Measurements from ENCODE around the gene KIF26B.

Gene KIF26B

DNA sequence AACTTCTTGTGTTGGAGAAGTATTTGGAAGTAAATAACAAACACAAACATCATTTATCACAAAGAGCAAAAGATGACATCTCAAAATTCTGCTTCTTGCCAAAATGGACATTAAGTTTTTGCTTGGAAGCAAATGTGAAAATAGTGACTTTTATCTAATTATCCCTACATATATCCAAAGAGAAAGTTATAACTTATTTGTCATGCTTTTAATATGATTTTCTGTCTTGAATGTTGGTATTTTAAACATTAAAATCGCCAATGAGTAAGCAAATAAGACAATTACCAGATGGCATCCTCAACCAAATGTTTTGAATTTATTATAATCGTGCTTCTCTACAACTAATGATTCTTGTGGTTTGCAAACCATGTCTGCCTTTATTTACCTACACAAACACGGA, 594.3 kb downstream of the KIF26B start:
- DNase-seq: no peak
- Histone ChIP-seq H3K36me3 (no peaks in the 10 kb centered on the region), H3K4me3 (ENCODE audit: low read depth, low read length) (no peak overlapping the region), H3K27me3 (ENCODE audit: insufficient read depth, low read depth, severe bottlenecking) (peaks cover 4% of the 10 kb centered on the region), H3K9me3 (ENCODE audit: severe bottlenecking) (no peaks in the 10 kb centered on the region), H3K27ac (no peak overlapping the region)
- TF ChIP-seq, protein P1, sequence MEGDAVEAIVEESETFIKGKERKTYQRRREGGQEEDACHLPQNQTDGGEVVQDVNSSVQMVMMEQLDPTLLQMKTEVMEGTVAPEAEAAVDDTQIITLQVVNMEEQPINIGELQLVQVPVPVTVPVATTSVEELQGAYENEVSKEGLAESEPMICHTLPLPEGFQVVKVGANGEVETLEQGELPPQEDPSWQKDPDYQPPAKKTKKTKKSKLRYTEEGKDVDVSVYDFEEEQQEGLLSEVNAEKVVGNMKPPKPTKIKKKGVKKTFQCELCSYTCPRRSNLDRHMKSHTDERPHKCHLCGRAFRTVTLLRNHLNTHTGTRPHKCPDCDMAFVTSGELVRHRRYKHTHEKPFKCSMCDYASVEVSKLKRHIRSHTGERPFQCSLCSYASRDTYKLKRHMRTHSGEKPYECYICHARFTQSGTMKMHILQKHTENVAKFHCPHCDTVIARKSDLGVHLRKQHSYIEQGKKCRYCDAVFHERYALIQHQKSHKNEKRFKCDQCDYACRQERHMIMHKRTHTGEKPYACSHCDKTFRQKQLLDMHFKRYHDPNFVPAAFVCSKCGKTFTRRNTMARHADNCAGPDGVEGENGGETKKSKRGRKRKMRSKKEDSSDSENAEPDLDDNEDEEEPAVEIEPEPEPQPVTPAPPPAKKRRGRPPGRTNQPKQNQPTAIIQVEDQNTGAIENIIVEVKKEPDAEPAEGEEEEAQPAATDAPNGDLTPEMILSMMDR (IDR thresholded peaks at IDR 0.05; ENCODE audit: low read depth, low read length): no peak

DNA sequence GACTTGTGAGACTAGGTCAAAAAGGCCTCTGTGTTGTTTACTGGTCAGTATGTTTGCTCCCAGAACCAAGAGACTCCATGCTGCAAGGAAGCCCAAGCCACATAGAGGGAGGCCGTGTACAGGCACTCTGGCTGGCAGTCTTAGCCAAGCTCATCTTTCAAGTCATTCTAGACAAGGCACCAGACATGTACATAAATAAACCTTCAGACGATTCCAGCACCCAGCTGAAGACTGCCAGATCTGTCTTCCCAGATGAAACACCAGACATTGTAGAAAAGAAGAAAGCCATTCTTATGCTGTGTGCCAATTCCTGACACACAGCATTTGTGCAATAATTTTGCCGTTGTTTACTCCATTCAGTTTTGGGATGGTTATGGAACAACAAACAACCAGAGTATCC, 595.5 kb downstream of the KIF26B start:
- Histone ChIP-seq H3K27me3 (ENCODE audit: insufficient read depth, low read depth, severe bottlenecking) (no peaks in the 10 kb centered on the region), H3K27ac (no peak overlapping the region), H3K36me3 (no peaks in the 10 kb centered on the region), H3K9me3 (ENCODE audit: severe bottlenecking) (no peaks in the 10 kb centered on the region), H3K4me3 (ENCODE audit: low read depth, low read length) (no peak overlapping the region)
- TF ChIP-seq, protein P1 (IDR thresholded peaks at IDR 0.05; ENCODE audit: low read depth, low read length): no peak
- no peak for DNase-seq

GRCh38 chr1:245751116-245751515, 596.3 kb downstream of the KIF26B start:
- Histone ChIP-seq H3K4me3 (ENCODE audit: low read depth, low read length) (no peak overlapping the region), H3K27me3 (ENCODE audit: insufficient read depth, low read depth, severe bottlenecking) (no peaks in the 10 kb centered on the region), H3K36me3 (no peaks in the 10 kb centered on the region), H3K27ac (no peak overlapping the region), H3K9me3 (ENCODE audit: severe bottlenecking) (no peaks in the 10 kb centered on the region)
- TF ChIP-seq, protein P1 (IDR thresholded peaks at IDR 0.05; ENCODE audit: low read depth, low read length): no peak
- no peak for DNase-seq

DNA sequence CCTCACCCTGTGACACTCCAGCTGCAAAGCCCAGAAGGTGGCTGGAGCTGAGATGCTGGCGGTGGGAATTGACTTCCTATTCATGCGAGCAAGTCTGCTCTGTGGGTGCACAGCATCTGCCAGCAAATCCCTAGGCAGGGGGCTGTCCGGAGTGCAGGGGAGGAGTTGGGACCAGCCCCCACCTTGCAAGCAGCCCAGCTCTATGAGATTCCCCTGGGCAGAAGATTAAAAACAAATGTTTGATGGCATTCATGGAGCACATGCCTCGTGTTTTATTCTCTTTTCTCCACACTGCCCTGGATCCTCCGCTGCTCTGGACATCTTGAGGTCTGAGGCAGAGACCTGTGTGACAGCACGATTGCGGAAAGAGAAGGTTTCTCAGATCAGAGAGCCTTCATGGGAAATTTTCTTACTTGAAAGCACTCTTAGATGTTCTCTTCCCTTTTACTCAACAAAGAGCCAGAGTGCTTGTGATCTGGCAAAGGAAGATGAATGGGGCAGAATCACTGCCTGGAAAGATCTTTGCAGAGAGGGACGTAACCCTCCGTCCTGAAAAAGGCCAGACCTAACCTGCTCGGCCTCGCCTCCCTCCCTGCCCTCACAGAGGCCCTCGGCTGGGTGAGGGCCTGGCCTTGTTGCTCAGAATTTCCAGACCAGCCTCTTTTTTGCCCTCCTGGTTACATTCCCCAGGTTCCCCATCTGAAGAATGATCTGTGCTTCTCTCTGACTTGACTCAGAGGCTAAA, 597.1 kb downstream of the KIF26B start:
- no peaks in the 10 kb centered on the region for H3K9me3 ChIP-seq (ENCODE audit: severe bottlenecking)
- no peak overlapping the region for H3K27ac ChIP-seq
- H3K36me3 ChIP-seq: no peaks in the 10 kb centered on the region
- no peak overlapping the region for H3K4me3 ChIP-seq (ENCODE audit: low read depth, low read length)
- TF ChIP-seq, protein P1 (IDR thresholded peaks at IDR 0.05; ENCODE audit: low read depth, low read length): no peak
- H3K27me3 ChIP-seq (ENCODE audit: insufficient read depth, low read depth, severe bottlenecking): no peaks in the 10 kb centered on the region
- no peak for DNase-seq

DNA sequence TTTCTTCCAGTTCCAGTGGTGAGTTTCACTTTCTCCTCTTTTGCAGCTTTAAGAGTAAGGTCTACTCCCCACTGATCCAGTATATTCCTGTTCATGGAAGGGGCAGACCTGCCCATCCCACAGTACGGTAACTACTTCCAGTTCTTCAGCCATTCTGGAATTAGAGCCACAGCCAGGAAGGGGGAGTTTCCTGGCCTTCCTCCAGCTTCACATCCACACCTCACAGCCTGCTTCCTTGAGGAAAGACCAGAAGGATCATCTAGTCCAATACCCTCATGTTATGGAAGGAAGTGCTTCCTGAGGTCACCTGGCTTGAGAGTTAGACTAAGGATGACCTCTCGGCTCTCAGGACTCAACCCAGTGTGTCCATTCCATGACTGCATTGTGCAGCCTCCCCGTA, 597.8 kb downstream of the KIF26B start:
- no peak overlapping the region for H3K4me3 ChIP-seq (ENCODE audit: low read depth, low read length)
- TF ChIP-seq, protein P1 (IDR thresholded peaks at IDR 0.05; ENCODE audit: low read depth, low read length): no peak
- no peaks in the 10 kb centered on the region for H3K27me3 ChIP-seq (ENCODE audit: insufficient read depth, low read depth, severe bottlenecking)
- H3K27ac ChIP-seq: no peak overlapping the region
- no peaks in the 10 kb centered on the region for H3K36me3 ChIP-seq
- H3K9me3 ChIP-seq (ENCODE audit: severe bottlenecking): no peaks in the 10 kb centered on the region
- DNase-seq: no peak

DNA sequence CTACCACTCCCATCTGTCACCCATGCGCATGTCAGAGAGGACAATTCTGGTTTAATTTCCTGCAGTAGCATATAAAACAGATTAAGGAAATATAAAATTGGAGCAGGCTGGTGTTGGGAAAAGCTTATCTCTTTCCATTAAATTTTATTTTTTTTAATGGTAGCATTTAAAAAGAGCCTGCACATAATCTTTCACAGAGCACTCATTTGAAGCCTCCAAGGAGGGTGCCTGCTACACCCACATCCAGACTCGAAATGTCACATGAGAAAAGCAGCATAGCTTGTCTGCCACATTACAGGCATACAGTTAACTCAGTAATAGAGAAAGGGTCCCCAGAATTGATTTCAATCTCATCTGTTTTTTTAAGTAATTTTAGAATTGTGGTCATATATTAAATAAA, 599.0 kb downstream of the KIF26B start:
- Histone ChIP-seq H3K27ac (no peak overlapping the region), H3K4me3 (ENCODE audit: low read depth, low read length) (no peak overlapping the region), H3K9me3 (ENCODE audit: severe bottlenecking) (no peaks in the 10 kb centered on the region), H3K36me3 (no peaks in the 10 kb centered on the region), H3K27me3 (ENCODE audit: insufficient read depth, low read depth, severe bottlenecking) (no peaks in the 10 kb centered on the region)
- TF ChIP-seq, protein P1 (IDR thresholded peaks at IDR 0.05; ENCODE audit: low read depth, low read length): no peak
- DNase-seq: no peak

Data from WERI-Rb-1 (cell line).